GM19455 (cell line): Measurements from ENCODE around the gene SLC9A9.
"Not testable (repeated sequence)": the region's sequence is repeated elsewhere in the genome, so short reads cannot be mapped to it uniquely, and the experiment has no call there.

Experiments
- ATAC-seq: cut with Tn5 transposase; IDR thresholded peaks from one replicate; pipeline ENCODE4 v1.9.1; 2021; ENCODE audit not compliant: unreplicated experiment

SLC9A9 gene

DNA sequence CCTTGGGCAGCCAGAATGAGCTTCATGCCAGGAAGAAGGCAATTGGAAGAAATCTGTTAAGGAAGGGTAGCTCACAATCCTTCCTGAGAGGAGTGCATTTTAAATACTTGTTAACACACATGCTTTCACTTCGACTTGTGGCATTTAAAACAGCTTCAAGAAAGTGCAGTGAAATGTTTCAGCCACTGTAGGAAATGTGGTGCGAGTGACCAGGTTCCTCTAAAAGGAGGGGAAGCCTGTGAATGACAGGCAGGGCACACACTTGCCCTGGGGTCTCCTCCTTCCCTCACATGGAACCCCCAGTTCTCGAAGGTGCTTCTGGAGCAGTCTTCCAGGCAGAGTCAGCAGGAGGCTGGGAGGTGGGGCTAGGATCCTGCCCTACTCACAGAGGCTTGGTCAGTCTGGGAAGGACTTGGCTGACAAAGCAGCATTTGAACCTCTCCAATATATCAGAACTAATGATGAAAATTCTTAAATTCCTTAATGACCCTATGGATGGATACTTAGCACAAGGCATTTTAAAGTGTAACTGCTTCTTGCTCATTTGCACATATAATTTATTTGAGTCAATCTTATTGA is 370.1 kb downstream of the SLC9A9 start:
- no peak for ATAC-seq

DNA sequence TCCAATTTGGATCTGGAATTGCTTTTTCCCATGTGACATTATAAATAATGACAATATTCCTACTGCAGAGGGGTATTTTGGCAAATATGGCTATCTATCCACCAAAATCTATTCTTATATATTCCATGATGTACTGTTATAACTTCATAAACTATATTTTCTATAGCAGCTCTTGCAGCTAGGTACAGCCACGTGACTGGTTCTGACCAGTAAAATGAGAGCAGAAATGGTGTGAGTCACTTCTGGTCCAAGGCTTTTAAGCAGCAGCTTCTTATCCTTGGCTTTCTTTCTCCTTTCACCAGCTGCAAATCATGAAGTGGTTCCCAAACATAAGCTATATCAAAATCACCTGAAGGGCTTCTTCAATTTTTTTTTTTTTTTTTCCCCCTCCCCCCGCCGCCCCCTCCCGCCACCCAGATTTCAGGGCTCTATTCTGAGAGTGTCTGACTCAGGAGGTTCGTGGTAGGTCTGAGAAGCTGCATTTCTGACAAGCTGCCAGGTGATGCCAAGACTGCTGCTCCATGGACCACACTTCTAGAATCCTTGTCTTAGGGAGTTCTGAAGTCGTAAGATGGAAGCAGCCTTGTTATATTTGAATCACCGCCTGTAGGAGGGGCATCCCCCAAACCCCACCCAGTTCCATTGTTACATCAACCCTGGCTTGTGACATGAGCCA is 371.2 kb downstream of the SLC9A9 start:
- ATAC-seq: no peak

DNA sequence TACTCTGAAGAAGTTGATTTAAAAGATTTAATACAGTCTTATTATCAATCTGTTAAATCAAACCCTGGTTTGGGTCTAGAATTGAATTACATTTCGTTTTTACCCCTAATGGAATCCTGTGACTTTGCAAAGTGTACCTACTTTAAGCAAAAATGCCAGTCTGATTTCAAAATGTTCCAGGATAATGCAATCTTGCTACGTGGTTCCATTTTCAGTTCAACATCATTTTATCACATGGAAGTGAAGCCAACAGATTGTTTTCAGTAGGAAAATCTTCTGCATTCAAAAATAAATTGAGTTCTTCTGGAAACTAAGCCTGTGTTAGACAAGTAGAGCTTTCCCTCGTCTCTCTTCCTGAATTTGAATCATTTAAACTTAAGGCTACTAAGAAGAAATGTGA is 372.3 kb downstream of the SLC9A9 start:
- no peak for ATAC-seq

DNA sequence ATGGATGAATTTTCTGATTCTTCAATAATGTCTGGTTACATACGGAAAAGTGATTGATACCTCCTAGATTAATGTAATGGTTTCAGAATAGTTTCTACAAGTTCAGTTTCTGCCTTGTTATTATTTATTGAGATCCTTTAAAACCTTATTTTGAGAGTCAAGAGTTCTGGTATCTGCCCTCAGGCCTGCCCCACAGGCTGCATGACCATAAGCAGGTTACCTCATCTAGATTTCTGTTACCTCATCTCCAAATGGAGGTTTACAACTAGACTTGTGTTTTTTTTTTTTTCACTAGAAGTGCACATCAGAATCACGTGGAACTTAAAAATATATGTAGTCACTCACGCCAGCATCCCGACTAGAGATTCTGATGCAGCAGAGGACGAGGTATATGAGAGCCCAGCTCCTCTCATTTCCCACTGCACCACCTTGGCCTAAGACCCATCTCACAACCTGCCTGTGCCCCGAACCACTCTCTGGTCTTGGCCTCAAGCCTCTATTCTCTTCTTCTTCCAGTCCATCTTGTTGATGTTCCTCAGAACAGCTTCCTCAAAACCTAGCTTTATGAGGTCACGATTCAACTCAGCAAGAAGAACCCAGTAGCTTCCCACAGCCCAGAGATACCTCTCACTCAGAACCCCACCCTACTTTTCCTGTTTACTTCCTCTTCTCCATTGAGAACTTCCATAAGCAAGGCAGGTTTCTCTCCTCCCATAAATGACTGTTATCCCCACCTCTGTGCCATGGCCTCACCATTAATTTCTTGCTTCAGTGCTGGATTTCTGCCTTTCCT is 375.3 kb downstream of the SLC9A9 start:
- ATAC-seq: no peak

DNA sequence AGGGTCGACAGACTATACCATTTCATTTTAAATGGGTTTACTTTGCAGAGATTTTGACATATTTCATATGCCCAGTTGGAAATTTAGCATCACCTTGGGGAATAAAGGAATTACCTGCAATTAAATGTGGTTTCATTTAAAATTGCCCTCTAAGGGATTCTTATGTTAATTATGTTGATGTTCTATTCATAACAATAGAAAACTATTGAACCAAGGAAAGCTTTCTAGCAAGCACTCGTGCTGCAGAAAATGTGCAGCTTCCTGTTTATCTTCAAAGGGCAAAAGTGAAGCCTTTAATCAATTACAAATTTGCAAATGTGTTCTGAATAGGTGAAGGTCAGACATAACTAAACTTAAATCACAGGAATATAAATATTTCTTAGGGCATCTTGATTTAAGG is 376.6 kb downstream of the SLC9A9 start:
- ATAC-seq: no peak

DNA sequence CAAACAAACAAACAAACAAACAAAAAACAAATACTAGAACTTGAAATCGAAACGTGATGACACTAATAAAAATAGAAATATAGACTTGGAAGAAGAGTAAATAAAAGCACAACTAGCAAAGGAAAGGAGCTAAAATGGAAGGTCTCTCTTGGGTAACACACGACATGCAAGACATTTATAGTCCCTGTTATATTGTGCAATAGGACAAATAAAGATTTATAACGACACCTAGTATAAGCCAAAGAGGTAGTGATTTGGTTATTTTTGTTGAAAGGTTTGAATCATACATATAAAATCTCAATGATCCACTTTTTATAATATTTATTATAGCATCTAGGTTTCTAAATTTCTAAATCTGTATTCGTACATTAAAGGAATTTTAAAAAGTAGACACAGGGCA is 379.1 kb downstream of the SLC9A9 start:
- ATAC-seq: no peak

DNA sequence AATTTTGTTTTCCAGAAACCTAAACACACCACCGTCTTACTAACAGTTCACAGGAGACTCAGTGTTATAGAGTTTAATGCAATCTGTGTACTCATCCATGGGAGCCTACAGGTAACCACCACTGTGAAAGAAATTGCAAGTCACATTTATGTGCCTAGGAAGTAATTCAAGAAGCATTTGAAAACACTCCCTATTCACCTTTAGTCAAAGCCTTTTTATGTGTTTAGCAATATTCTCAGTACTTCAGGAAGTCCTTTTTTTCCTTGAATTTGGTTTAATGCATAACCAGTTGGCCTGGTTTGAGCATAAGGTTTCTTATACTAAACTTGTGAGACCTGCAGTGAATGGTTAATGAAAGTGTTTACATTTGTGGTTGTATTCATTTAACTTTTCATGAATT is 382.6 kb downstream of the SLC9A9 start:
- ATAC-seq: no peak

DNA sequence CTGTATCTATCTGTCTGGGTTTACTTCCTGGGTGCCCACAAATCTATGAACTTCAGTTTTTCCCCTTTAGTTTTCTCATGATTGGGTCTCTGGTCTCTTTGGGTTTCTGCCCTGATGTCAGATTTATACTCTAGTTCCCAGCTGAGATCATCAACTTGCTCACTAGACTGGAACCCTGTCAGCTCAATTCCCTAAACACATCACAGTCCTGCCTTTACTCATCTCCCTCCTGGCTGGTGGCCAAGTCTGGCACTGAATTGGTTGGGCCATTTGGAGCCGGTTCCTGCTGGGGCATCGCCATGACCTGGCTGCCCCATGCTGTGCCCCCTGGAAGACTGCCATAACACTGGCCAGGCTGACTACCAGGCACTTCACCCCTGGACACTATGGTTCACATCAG is 383.4 kb downstream of the SLC9A9 start:
- ATAC-seq: no peak

DNA sequence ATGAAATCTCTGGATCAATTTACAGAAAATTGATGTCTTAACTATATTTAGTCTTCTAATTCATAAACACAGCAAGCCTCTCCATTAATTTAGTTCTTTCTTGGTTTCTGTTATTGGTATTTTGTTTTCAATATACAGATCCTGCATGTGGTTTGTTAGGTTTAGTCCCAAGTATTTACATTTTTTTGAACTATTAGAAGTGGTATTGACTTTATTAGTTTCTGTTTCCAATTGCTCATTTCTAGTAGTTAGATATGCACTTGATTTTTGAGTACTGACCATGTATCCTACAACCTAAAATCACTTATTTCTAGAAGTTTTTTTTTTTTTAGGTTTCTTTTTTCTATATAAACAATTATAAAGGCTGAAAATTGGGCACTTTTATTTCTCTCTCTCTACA is 392.8 kb downstream of the SLC9A9 start:
- ATAC-seq: no peak

DNA sequence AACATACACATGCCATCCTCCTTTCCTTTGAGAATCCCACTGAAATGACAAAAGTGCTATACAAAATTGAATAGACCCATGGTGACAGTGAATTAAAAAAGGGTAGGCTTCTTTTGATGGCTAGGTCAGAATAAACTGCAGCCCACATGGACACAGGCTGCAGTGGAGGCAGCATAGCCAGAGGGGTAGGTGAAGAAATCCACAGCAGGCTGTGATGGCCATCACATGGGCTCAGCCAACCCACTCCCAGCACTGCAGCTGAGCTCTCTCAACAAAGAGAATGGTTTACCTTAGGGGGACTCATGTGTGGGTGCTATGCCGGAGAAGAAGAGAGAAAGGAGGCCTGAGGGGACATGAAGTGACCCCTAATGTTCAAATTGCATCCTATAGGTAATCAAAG is 397.6 kb downstream of the SLC9A9 start:
- ATAC-seq: no peak

DNA sequence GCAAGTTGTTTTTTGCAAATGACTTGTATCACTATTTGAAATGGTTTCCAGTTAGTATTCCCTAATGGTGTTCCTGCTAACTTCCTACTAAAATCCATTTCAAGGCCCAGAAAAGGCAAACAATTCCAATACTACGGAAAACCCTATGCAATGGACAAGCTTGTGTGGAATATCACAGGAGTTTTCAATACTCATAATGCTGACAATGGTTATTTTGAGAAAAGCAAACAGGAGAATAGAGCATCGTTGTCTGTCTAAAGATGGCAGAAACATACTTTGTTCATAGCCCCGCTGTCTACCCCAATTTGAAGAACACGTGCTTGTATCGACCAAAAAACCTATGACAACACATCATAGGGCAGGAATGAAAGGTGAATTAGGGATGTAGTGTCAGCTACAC is 400.8 kb downstream of the SLC9A9 start:
- no peak for ATAC-seq

DNA sequence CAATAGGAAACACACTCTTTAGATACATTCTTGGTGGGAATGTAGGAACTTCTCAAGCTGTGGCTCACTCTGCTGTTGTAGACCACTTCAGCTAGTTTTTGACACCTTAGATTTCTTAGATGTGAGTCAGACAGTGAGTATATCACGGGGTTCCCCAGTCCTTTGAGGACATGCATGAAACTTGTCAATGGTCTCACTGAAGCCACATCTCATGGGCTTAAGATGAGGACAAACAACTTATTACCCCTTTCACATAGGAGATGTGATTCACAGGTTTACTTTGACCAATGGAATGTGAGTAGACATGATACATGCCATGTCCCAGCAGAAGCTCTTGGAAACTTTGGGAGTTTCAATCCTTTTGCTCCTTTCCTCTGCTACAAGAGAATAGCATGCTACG is 403.1 kb downstream of the SLC9A9 start:
- ATAC-seq: peak; percentile 67

DNA sequence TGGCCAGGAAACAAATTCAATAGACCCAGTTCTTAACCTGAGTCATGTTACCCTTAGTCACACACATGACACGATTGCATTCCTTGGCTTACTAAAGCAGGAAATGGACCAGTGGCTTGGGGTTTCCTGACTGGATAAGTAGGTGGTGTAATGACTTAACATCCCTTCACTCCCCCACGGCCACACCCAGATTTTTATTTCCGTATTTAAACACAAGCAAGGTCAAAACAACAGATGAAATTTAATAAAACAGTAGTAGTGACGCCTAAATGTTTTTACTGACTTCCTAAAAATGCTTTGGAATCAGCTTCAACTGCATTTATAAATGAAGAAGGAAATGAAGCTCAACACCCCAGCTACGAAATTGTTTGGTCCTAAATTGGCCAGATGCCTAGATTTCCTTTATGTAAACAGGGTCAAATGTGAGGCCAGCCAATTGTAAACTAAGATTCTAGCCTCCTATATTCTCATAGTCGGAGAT is 404.4 kb downstream of the SLC9A9 start:
- ATAC-seq: no peak

DNA sequence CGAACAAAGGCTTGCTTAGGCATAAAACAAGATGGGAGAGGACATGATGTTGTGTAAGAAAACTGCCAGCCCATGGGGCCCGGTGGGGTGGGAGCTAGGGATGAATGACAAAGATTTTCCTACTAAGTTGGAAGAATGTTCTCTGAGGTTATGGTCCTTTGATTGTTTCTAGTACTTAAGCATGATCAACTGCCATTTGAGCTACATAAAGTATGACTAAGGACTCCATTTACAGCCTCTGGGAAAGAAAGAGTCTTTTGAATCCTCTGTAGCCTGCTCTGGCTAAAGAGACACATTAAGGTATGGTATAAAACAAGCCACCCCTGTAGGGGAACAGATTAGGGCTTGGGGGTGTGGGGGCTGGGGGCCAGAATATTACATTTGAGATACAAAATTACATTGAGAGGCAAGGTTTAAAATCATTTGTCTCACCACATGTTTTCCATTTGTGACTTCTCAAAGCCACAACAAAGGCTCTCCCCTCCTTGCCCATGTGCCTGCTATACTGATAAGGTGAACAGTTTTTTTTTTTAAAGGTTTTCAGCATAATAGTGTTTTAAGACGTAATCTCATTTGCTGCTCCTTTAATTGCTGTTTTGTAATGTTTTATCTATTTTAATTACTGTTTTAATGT is 405.3 kb downstream of the SLC9A9 start:
- no peak for ATAC-seq

DNA sequence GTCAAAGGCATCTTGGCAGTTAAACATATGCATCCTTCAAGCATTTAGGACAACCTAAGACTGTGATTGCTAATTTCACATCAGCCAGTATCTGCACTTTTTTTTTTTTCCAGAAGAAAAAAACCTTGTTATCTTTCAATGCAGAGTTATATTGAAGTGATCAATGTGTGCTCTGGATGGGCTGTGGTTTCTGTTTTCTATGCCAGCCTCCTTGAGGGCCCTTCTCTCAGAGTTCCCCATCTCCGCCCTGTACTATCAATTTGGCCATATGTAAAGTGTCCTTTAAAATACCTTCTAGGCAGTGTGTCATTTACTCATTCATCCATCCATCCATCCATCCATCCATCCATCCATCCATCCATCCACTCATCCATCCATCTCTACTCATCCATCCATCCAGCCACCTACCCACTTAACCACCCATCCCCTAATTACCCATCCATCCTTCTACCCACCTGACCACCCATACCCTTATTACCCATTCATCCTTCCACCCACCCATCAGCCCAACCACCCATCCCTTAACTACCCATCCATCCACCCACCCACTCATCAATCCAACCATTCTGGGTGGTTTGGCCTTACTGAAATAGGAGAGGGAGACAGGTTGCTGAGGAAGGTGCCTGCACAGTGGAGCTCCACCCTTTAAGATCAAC is 406.6 kb downstream of the SLC9A9 start:
- no peak for ATAC-seq

DNA sequence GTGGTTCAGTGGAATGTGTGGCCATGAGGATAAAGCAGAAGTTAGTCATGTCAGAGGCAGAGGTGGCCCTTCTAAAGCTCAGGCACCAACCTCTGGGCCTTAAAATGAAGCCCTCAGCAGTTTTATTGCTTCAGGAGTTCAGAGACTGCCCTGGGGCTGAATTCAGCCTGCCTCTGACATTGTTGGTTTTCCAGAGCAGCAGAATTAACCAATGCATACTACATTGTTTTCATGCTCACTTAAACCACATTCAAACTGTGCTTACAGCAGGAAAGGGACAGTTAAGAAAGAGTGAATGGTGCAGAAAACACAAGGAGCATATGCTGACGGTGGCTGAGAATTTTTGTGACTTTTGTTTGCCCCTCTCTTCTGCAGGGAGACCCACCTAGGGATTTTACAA is 408.5 kb downstream of the SLC9A9 start:
- ATAC-seq: no peak

DNA sequence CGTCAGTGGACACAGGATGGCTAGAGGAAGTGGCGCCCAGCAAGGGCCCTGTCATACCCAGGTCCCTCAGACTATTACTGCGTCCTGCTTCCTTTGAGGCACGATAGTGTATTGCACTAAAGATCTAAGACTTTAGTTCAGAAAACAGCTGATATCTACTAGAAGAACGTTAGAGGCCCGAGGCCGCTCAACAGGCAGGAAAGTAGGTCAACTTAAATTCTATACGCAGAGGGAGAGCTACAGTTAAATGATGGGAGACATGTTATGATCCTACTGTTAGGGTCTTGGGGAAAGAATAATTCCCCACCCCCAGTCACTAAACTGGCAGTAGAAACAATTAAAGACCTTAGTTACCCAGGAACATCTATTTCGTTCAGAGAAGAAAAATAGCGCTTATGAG is 410.9 kb downstream of the SLC9A9 start:
- no peak for ATAC-seq

DNA sequence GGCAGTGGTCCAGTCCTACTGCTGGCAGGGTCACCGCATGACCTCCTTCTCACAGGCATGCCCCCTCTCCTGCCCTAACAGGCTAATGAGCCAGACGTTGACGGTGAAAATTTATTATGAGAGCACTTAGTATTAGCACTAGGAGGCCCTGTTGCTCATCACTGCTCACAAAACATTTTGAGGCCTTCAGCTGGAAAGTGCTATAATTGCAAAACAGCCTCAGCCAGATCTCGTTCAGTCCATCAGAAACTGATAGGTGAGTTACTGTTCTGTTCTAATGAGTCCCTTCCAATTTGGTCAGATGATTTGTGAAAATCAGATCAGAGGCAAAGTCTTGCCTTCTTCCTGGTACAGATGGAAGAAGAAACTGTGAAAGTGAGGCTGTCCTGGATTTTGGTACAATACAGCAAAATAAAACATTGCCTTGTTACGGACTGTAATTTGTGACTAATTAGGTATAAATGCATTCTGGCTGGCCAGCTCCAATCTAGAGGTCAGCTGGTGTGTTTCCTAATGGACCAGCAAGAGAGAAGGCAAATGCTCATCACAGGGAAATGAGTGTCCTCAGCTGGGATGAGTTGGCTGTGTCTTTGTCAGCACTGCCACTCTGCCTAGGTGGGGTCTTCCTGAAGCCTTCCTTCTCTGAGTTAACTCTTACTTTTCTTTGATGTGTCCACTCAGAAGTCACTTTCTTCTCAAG is 411.9 kb downstream of the SLC9A9 start:
- ATAC-seq: no peak

DNA sequence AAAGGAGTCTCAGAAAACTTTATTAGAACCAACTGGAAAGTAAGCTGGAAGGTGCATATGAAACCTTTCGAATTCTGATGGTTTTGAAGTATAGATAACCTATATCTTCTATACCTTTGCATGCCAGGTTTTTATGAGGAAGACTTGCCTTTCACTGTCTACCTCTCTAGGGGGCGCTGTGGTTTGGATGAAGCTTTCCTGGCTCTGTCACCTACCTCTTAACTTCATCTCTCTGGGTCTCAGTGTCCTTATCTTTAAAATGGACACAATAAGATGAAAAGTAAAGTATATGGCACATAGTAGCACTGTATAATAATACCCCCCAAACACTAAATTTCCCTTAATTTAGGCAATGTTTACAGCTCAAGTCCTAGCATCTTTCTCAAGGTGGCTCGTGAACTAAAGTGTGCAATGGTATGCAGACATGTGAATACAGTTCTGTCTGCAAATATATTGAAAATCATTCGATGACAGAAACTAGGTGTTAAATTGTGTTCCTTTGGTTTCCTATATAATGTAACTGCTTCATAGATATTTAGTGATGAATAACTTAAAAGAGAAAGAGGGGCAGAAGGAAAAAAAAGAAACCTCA is 414.4 kb downstream of the SLC9A9 start:
- ATAC-seq: no peak

DNA sequence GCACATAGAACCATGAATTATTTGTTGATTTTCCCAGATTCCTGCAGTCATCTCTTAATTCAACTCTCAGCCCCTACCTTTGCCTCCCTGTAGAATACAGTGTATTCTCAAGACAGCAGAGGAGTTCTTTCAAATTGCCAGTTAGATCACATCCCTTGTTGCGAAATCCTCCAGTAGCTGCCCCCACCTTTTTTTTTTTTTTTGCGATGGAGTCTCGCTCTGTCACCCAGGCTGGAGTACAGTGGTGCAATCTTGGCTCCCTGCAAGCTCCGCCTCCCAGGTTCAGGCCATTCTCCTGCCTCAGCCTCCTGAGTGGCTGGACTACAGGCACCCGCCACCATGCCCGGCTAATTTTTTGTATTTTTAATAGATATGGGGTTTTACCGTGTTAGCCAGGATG is 417.0 kb downstream of the SLC9A9 start:
- ATAC-seq: not testable (repeated sequence)
